Activated CD4-positive, alpha-beta T cell treated with anti-CD3 and anti-CD28 coated beads for 36 hours (primary cell): ENCODE data around the gene CAPN10. TPM values are rescaled to one million over a fixed set of nuclear protein-coding genes. Genes with fewer than 3 reads are reported as not detected.

Experiments used
- ATAC-seq: fragments of 200-7000 bp; cut with Tn5 transposase; one replicate; pipeline ENCODE4 v1.10.0; 2021; ENCODE audit warnings: mild to moderate bottlenecking, moderate library complexity
- CTCF ChIA-PET: fragments of 350-600 bp; sonication (Branson Sonifier 250); formaldehyde crosslinking; loops from one replicate; lab custom pipeline; 2021; ENCODE audit warnings: antibody characterized with exemption; lab: Charles Lee
- POLR2A ChIA-PET: fragments of 350-600 bp; sonication (Branson Sonifier 250); formaldehyde crosslinking; loops from one replicate; lab custom pipeline; 2021; ENCODE audit warnings: antibody characterized with exemption, inconsistent platforms; lab: Charles Lee
- DNase-seq: peaks from one replicate; pipeline ENCODE4 v3.0.0-alpha.2; 2020
- H3K27ac Mint-ChIP-seq: one replicate; pipeline ENCODE4 v1.8.0; 2021; ENCODE audit warnings: mixed read lengths
- H3K27me3 Mint-ChIP-seq: one replicate; pipeline ENCODE4 v1.8.0; 2021; ENCODE audit warnings: mixed read lengths
- H3K36me3 Mint-ChIP-seq: one replicate; pipeline ENCODE4 v1.8.0; 2021; ENCODE audit warnings: low read depth, mixed read lengths
- H3K4me1 Mint-ChIP-seq: one replicate; pipeline ENCODE4 v1.8.0; 2021; ENCODE audit warnings: mixed read lengths
- H3K4me3 Mint-ChIP-seq: one replicate; pipeline ENCODE4 v1.8.0; 2021; ENCODE audit warnings: mild to moderate bottlenecking, moderate library complexity, mixed read lengths
- H3K9me3 Mint-ChIP-seq: one replicate; pipeline ENCODE4 v1.8.0; 2021; ENCODE audit warnings: low read depth, mixed read lengths
- intact Hi-C, 2 experiments: fragments of 100-400 bp; cut with DNase I in 1 of 2; cut with micrococcal nuclease in 1 of 2; formaldehyde crosslinking; loops; one replicate each; pipeline versions ENCODE4 v1.14.2 to v1.15.1; 2022 to 2024; cut with DNase I, micrococcal nuclease
- total RNA-seq, 2 experiments: library from RNA; stranded (reverse); gene quantifications; one replicate each; pipeline ENCODE4 v1.2.3, GENCODE V29; 2021

Gene CAPN10
- total RNA-seq, 2 experiments from 2014 or later = 22.1 to 30.2 TPM

- intact Hi-C loops = loop anchor here (5.0 to 10.0 kb wide), 6 partner anchors 52 to 1321 kb away; partner anchors contain the start of genes D2HGDH (in 1 of the 2), FARP2 (in 1 of the 2), HDLBP (in 1 of the 2) and SEPTIN2 (in 1 of the 2)
- Mint-ChIP-seq H3K27me3 (no peaks in the 10 kb centered on the region), H3K4me1 (peaks cover 55% of the 10 kb centered on the region), H3K4me3 (peak overlapping the region; percentile 87), H3K9me3 (no peaks in the 10 kb centered on the region), H3K27ac (peak overlapping the region; percentile 98), H3K36me3 (peaks cover 42% of the 10 kb centered on the region)
- ChIA-PET POLR2A (interaction anchor here (1.4 to 3.4 kb wide), 2 partner anchors 22 to 57 kb away, joined by 3 to 34 read pairs; partner anchors contain the start of gene CAPN10), CTCF (interaction anchor here (0.9 to 4.4 kb wide), 5 partner anchors 16 to 85 kb away, joined by 3 to 61 read pairs (median 21); partner anchors contain the start of gene CAPN10)
- DNase-seq = no peak
- no peak for ATAC-seq
These were observed 22.5 kb upstream of the CAPN10 start for GRCh38 chr2:240563951-240564560.

DNA sequence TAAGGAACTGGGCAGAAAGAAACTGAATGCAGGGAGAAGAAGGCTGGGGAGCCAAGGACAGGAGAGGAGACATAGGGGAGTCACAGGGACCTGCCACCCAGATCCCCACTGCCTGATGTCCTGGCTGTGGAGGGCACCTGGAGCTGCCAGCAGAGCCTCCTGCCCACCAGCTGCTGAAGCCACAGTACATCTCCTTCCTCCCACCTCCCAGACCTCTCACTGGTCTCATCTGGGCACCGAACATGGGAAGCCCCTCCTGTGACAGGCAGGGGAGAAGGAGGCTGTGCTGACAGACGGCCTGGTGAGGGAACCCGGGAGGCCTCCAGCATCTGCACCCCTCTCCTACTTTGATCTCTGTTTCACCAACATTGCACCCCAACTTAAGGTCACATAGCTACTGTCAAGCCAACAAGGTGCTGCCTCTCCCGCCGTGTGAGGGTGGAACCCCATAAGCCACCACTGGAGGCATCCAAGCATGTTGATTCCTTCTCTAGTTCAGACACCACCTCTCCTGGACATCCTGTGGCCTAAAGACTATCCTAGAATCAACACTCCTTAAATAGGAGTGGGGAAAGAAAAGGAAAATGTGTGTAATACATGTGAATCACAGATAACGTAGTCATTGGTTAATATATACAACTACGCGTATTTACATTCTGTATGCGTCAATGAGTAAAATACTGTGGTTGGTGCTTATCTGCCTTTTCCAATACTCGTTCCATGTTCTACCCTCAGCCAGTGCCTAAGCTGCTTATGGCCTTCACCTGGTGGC lies 21.8 kb upstream of the CAPN10 start:
- Mint-ChIP-seq H3K4me3 (peak overlapping the region; percentile 87), H3K9me3 (no peaks in the 10 kb centered on the region), H3K4me1 (peaks cover 54% of the 10 kb centered on the region), H3K27me3 (no peaks in the 10 kb centered on the region), H3K27ac (peak overlapping the region; percentile 98), H3K36me3 (peaks cover 36% of the 10 kb centered on the region)
- DNase-seq (peak; percentile 70), ATAC-seq (no peak)
- CTCF ChIA-PET = interaction anchor here (0.9 to 4.4 kb wide), 6 partner anchors 10 to 84 kb away, joined by 3 to 61 read pairs (median 12); partner anchors contain the start of gene CAPN10
- intact Hi-C loops = loop anchor here (1.0 to 10.0 kb wide), 11 partner anchors 50 to 1320 kb away; partner anchors contain the start of genes D2HGDH (in 1 of the 2), DTYMK (in 1 of the 2), FARP2 (in 1 of the 2) and HDLBP (in 1 of the 2)
- POLR2A ChIA-PET = interaction anchor here (1.4 to 3.4 kb wide), 4 partner anchors 11 to 57 kb away, joined by 3 to 34 read pairs (median 3); partner anchors contain the start of gene CAPN10

- Mint-ChIP-seq H3K4me3 (peak overlapping the region; percentile 87), H3K4me1 (peaks cover 59% of the 10 kb centered on the region), H3K27ac (peak overlapping the region; percentile 98), H3K9me3 (no peaks in the 10 kb centered on the region), H3K27me3 (no peaks in the 10 kb centered on the region), H3K36me3 (peaks cover 33% of the 10 kb centered on the region)
- CTCF ChIA-PET = interaction anchor here (0.6 to 4.4 kb wide), 12 partner anchors 9 to 653 kb away, joined by 3 to 61 read pairs (median 4); partner anchors contain the start of gene CAPN10
- intact Hi-C loops = loop anchor here (1.0 to 10.0 kb wide), 18 partner anchors 21 to 1319 kb away; partner anchors contain the start of genes CAPN10 (in 2 of the 2), FARP2 (in 2 of the 2), D2HGDH (in 1 of the 2) and DTYMK (in 1 of the 2)
- DNase-seq = peak; percentile 95
- ATAC-seq = peak; percentile 48
- POLR2A ChIA-PET = interaction anchor here (0.6 to 3.4 kb wide), 7 partner anchors 11 to 1400 kb away, joined by 3 to 34 read pairs (median 3); partner anchors contain the start of gene CAPN10
These were observed 21.0 kb upstream of the CAPN10 start for GRCh38 chr2:240565333-240566202.

DNA sequence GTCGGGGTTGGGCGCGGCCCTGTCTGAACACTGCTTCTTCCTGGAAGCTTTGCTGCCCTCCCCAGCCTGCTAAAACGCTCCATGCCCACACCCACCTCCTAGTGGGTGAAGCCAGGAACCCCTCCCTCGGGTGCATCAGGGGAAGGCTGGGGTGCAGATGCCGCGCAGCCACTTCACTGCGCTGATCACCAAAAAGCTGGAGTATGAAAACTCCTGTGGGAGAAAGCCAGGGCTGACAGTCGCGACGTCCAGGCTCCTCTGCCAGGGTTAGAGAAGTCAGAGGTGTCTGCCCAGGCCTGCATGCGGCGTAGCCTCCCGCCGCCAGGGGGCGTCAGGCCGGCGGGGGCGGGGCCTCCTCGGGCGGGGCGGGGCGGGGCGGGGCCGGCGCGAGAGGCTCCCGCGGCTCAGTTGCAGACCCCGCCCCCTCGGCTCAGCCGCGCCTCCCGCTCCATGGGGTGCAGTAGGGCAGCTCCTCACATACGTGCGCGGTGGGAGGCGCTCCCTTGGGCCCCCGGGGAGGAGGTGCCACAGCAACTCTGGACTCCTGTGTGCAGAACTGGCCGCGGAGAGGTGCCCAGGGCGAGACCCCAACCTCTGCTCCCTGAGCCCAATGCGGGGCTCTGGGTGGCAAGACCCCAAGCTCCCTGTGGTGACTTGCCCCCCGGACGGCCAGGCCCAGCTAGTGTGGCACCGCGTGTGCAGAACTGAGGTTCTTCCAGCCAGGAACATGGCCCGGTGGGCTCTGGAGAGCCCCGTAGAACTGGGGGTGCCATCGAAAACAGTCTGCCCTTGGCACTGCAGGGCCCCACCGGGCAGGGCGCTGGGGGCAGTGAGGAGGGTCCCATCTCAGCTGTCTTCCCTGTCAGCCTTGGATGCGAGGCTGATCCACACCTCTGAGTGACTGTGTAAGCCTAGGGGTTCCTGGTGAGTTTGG lies 20.1 kb upstream of the CAPN10 start:
- peak; percentile 67 for ATAC-seq
- POLR2A ChIA-PET = interaction anchor here (0.6 to 3.4 kb wide), 6 partner anchors 10 to 1399 kb away, joined by 3 to 34 read pairs (median 3); partner anchors contain the start of gene CAPN10
- peak; percentile 98 for DNase-seq
- Mint-ChIP-seq H3K36me3 (peaks cover 31% of the 10 kb centered on the region), H3K9me3 (no peaks in the 10 kb centered on the region), H3K4me3 (peak overlapping the region; percentile 87), H3K4me1 (peaks cover 65% of the 10 kb centered on the region), H3K27me3 (no peaks in the 10 kb centered on the region), H3K27ac (peak overlapping the region; percentile 98)
- intact Hi-C loops = loop anchor here (1.0 to 10.0 kb wide), 17 partner anchors 20 to 1318 kb away; partner anchors contain the start of genes CAPN10 (in 2 of the 2), FARP2 (in 2 of the 2), D2HGDH (in 1 of the 2) and DTYMK (in 1 of the 2)
- CTCF ChIA-PET = interaction anchor here (0.6 to 4.4 kb wide), 10 partner anchors 10 to 653 kb away, joined by 3 to 61 read pairs (median 4); partner anchors contain the start of gene CAPN10

- no peak for ATAC-seq
- intact Hi-C loops = loop anchor here (5.0 to 10.0 kb wide), 8 partner anchors 55 to 1317 kb away; partner anchors contain the start of genes D2HGDH (in 1 of the 2), DTYMK (in 1 of the 2), FARP2 (in 1 of the 2) and MTERF4 (in 1 of the 2)
- DNase-seq = peak; percentile 51
- CTCF ChIA-PET = interaction anchor here (0.6 to 4.4 kb wide), 7 partner anchors 13 to 550 kb away, joined by 3 to 61 read pairs (median 10); partner anchors contain the start of gene CAPN10
- H3K4me1 Mint-ChIP-seq = peaks cover 57% of the 10 kb centered on the region
- H3K27ac Mint-ChIP-seq = peak overlapping the region; percentile 94
- H3K9me3 Mint-ChIP-seq = no peaks in the 10 kb centered on the region
- H3K36me3 Mint-ChIP-seq = peaks cover 27% of the 10 kb centered on the region
- no peaks in the 10 kb centered on the region for H3K27me3 Mint-ChIP-seq
- peak overlapping the region; percentile 87 for H3K4me3 Mint-ChIP-seq
- POLR2A ChIA-PET = interaction anchor here (3.4 kb wide), 1 partner anchor 19 kb away, joined by 34 read pairs; the partner anchor contains the start of gene CAPN10
These were observed 19.2 kb upstream of the CAPN10 start for GRCh38 chr2:240567137-240567871.

DNA sequence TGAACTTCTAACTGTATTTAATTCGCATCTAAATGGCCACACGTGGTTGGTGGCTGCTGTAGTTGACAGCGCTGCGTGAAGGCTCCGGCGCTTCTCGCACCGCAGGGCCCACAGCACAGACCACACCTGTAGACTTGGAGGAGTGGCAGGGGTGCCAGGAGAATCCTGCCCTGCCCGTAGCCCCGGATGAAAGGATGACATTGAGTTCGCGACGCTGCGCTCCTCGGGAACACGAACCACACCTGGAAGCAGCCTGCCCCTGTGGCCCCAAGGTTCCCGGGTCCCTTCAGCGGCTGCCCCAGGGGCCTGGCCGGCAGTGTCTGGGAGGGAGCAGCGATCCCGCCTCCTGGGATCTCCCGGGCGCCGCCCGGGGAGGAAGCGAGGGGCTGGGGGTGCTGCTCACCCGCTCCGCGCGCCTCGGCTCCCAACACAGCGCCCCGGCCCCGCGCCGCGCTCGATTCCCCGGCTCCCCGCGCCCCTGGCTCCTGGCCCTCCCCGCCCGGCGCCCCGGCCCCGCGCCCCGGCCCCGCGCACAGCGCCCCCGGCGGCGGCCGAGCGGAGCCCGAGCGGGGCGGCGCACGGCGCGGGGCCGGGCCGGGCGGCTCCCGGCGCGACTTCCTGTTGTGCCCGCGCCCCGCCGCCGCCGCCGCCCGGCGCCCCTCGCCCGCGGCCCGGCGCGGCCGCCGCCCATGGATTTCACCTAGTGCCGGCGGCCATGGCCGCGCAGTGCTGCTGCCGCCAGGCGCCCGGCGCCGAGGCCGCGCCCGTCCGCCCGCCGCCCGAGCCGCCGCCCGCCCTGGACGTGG lies 18.5 kb upstream of the CAPN10 start, which contains the start of gene RNPEPL1:
TSS of gene RNPEPL1 (plus strand) at position 613 of the 806 bp plus-strand sequence. CDS start at position 716, 103 bp downstream.
- ATAC-seq = peak; percentile 17
- intact Hi-C loops = loop anchor here (1.0 to 10.0 kb wide), 10 partner anchors 8 to 1317 kb away; partner anchors contain the start of genes D2HGDH (in 1 of the 2), DTYMK (in 1 of the 2), DUSP28 (in 1 of the 2) and FARP2 (in 1 of the 2)
- ChIA-PET CTCF (interaction anchor here (0.7 to 3.8 kb wide), 4 partner anchors 12 to 24 kb away, joined by 3 to 61 read pairs (median 7); partner anchors contain the start of gene CAPN10), POLR2A (interaction anchor here (1.4 kb wide), 1 partner anchor 18 kb away, joined by 8 read pairs; the partner anchor contains the start of gene CAPN10)
- DNase-seq = peak; percentile 69
- H3K36me3 Mint-ChIP-seq = peaks cover 21% of the 10 kb centered on the region
- peak within 1 kb of the TSS; percentile 87 for H3K4me3 Mint-ChIP-seq
- peaks cover 49% of the 10 kb centered on the region for H3K4me1 Mint-ChIP-seq
- peak within 1 kb of the TSS; percentile 94 for H3K27ac Mint-ChIP-seq
- H3K27me3 Mint-ChIP-seq = no peaks in the 10 kb centered on the region
- H3K9me3 Mint-ChIP-seq = no peaks in the 10 kb centered on the region

- ChIA-PET POLR2A (interaction anchor here (0.7 to 1.4 kb wide), 2 partner anchors 18 to 48 kb away, joined by 3 to 8 read pairs; partner anchors contain the start of gene CAPN10), CTCF (interaction anchor here (1.0 to 1.6 kb wide), 4 partner anchors 11 to 55 kb away, joined by 3 to 7 read pairs (median 6); partner anchors contain the start of gene CAPN10)
- peak overlapping the region; percentile 87 for H3K4me3 Mint-ChIP-seq
- H3K9me3 Mint-ChIP-seq = no peaks in the 10 kb centered on the region
- no peaks in the 10 kb centered on the region for H3K27me3 Mint-ChIP-seq
- H3K27ac Mint-ChIP-seq = peak overlapping the region; percentile 60
- intact Hi-C loops = loop anchor here (1.0 to 10.0 kb wide), 10 partner anchors 9 to 1316 kb away; partner anchors contain the start of genes D2HGDH (in 1 of the 2), DTYMK (in 1 of the 2), DUSP28 (in 1 of the 2) and FARP2 (in 1 of the 2)
- peaks cover 13% of the 10 kb centered on the region for H3K36me3 Mint-ChIP-seq
- no peak for ATAC-seq
- peak; percentile 65 for DNase-seq
- H3K4me1 Mint-ChIP-seq = peaks cover 41% of the 10 kb centered on the region
These were observed 17.6 kb upstream of the CAPN10 start for GRCh38 chr2:240568678-240569522.
